Measurements from ENCODE around the gene ERN2.

The ERN2 gene

DNA sequence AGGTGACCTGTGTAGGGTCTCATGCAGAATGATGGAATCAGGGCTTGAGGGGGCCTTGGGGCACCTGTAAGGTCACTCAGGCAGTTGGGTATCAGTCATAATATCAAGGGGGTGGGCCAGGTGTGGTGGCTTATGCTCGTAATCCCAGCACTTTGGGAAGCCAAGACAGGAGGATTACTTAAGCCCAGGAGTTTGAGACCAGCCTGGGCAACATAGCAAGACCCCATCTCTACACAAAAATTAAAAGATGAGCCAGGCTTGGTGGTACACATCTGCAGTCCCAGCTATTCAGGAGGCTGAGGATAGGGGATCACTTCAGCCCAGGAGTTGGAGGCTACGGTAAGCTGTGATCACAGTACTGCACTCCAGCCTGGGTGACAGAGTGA is 7.5 kb downstream of the ERN2 start:
- Histone ChIP-seq H2AFZ (ENCODE audit: low read length) (no peak overlapping the region), H3K9ac (ENCODE audit: low read depth, low read length, poor library complexity, severe bottlenecking) (no peak overlapping the region), H3K4me2 (ENCODE audit: low read depth, low read length, poor library complexity, severe bottlenecking) (no peak overlapping the region), H3K4me3 (ENCODE audit: low read length, poor library complexity, severe bottlenecking) (no peak overlapping the region), H3K79me2 (ENCODE audit: insufficient read depth, low read length) (no peaks in the 10 kb centered on the region), H3K4me1 (ENCODE audit: insufficient read depth, low read length, poor library complexity, severe bottlenecking) (no peaks in the 10 kb centered on the region), H3K9me3 (ENCODE audit: insufficient read depth, low read depth, low read length) (no peaks in the 10 kb centered on the region), H4K20me1 (ENCODE audit: insufficient read depth, low read length, poor library complexity, severe bottlenecking) (no peaks in the 10 kb centered on the region), H3K27me3 (ENCODE audit: insufficient read depth, low read length, poor library complexity, severe bottlenecking) (no peaks in the 10 kb centered on the region), H3F3A (ENCODE audit: low read depth) (no peaks in the 10 kb centered on the region), H3K36me3 (ENCODE audit: insufficient read depth, low read length) (no peaks in the 10 kb centered on the region), H3K9me2 (replicated peaks; ENCODE audit: low read depth, low read length) (no peaks in the 10 kb centered on the region)
- TF ChIP-seq, protein P1, sequence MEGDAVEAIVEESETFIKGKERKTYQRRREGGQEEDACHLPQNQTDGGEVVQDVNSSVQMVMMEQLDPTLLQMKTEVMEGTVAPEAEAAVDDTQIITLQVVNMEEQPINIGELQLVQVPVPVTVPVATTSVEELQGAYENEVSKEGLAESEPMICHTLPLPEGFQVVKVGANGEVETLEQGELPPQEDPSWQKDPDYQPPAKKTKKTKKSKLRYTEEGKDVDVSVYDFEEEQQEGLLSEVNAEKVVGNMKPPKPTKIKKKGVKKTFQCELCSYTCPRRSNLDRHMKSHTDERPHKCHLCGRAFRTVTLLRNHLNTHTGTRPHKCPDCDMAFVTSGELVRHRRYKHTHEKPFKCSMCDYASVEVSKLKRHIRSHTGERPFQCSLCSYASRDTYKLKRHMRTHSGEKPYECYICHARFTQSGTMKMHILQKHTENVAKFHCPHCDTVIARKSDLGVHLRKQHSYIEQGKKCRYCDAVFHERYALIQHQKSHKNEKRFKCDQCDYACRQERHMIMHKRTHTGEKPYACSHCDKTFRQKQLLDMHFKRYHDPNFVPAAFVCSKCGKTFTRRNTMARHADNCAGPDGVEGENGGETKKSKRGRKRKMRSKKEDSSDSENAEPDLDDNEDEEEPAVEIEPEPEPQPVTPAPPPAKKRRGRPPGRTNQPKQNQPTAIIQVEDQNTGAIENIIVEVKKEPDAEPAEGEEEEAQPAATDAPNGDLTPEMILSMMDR (conservative IDR thresholded peaks at IDR 0.05; ENCODE audit: low read length), result no peak
- no peak for TF ChIP-seq EZH2phosphoT487 (IDR thresholded peaks at IDR 0.05; ENCODE audit: borderline replicate concordance)

DNA sequence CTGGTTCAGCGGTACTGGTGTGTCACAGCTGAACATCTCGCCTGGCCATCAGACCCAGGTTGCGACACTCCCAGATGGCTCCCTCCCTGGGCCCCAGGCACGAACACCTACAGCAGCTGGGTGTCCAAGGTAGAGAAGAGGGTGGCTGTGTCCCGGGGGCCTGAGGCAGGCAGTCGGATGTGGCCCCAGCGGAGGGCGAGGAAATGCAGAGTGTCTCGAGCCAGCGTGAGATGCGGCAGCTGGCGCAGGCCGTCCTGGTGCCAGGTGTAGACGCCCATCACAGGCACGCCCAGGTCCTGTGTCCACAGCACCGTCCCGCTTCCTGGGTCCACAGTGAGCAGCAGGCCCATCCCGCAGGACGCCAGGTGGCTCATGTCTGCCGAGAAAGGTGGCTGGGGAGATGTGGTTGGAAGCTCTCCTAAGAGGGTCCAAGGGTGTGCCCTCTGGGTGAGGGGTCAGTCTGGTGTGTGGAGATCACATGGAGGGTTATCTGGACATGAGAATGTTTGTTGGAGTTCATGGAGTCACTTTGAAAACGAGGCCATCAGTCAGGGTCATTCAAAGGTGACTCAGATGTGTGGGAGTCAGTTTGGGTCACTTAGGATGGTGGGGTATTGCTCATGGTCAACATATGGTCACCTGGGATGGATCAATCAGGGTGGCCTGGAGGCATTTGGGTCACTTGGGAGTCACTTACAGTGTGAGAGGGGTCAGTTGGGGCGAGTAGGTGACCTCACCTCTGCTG is 8.1 kb downstream of the ERN2 start:
- H2AFZ ChIP-seq (ENCODE audit: low read length), result no peak overlapping the region
- H3K4me3 ChIP-seq (ENCODE audit: low read length, poor library complexity, severe bottlenecking), result no peak overlapping the region
- H3K4me1 ChIP-seq (ENCODE audit: insufficient read depth, low read length, poor library complexity, severe bottlenecking), result no peaks in the 10 kb centered on the region
- no peaks in the 10 kb centered on the region for H4K20me1 ChIP-seq (ENCODE audit: insufficient read depth, low read length, poor library complexity, severe bottlenecking)
- no peaks in the 10 kb centered on the region for H3K9me3 ChIP-seq (ENCODE audit: insufficient read depth, low read depth, low read length)
- no peak for TF ChIP-seq EZH2phosphoT487 (IDR thresholded peaks at IDR 0.05; ENCODE audit: borderline replicate concordance)
- TF ChIP-seq, protein P1 (conservative IDR thresholded peaks at IDR 0.05; ENCODE audit: low read length), result no peak
- no peak overlapping the region for H3K9ac ChIP-seq (ENCODE audit: low read depth, low read length, poor library complexity, severe bottlenecking)
- H3F3A ChIP-seq (ENCODE audit: low read depth), result no peaks in the 10 kb centered on the region
- no peaks in the 10 kb centered on the region for H3K27me3 ChIP-seq (ENCODE audit: insufficient read depth, low read length, poor library complexity, severe bottlenecking)
- no peaks in the 10 kb centered on the region for H3K36me3 ChIP-seq (ENCODE audit: insufficient read depth, low read length)
- no peak overlapping the region for H3K4me2 ChIP-seq (ENCODE audit: low read depth, low read length, poor library complexity, severe bottlenecking)
- no peaks in the 10 kb centered on the region for H3K79me2 ChIP-seq (ENCODE audit: insufficient read depth, low read length)
- H3K9me2 ChIP-seq (replicated peaks; ENCODE audit: low read depth, low read length), result no peaks in the 10 kb centered on the region

DNA sequence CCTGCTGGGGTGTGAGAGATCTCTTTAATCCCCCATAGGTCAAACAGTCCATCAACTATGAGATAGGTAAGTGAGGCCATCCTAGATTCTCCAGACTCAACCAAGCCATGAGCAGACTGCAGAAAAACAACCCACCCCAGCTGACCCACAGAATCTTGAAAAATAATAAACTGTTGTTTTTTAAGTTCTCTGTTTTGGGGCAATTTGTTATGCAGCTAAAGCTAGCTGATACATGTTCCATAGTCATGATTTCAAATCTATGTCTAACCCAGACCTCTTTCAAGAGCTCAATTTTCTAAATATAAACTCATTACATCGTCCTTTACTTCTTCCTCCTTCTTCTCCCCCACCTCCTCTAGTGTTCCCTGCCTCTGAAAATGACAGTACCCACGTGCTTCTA is 10.1 kb downstream of the ERN2 start:
- Histone ChIP-seq H2AFZ (ENCODE audit: low read length) (no peak overlapping the region), H3K79me2 (ENCODE audit: insufficient read depth, low read length) (no peaks in the 10 kb centered on the region), H3K9me2 (replicated peaks; ENCODE audit: low read depth, low read length) (no peaks in the 10 kb centered on the region), H3K4me3 (ENCODE audit: low read length, poor library complexity, severe bottlenecking) (no peak overlapping the region), H3F3A (ENCODE audit: low read depth) (no peaks in the 10 kb centered on the region), H3K4me2 (ENCODE audit: low read depth, low read length, poor library complexity, severe bottlenecking) (no peak overlapping the region), H3K9ac (ENCODE audit: low read depth, low read length, poor library complexity, severe bottlenecking) (no peak overlapping the region), H4K20me1 (ENCODE audit: insufficient read depth, low read length, poor library complexity, severe bottlenecking) (no peaks in the 10 kb centered on the region), H3K4me1 (ENCODE audit: insufficient read depth, low read length, poor library complexity, severe bottlenecking) (no peaks in the 10 kb centered on the region), H3K36me3 (ENCODE audit: insufficient read depth, low read length) (no peaks in the 10 kb centered on the region), H3K9me3 (ENCODE audit: insufficient read depth, low read depth, low read length) (no peaks in the 10 kb centered on the region), H3K27me3 (ENCODE audit: insufficient read depth, low read length, poor library complexity, severe bottlenecking) (no peaks in the 10 kb centered on the region)
- TF ChIP-seq, protein P1 (conservative IDR thresholded peaks at IDR 0.05; ENCODE audit: low read length), result no peak
- TF ChIP-seq EZH2phosphoT487 (IDR thresholded peaks at IDR 0.05; ENCODE audit: borderline replicate concordance), result no peak

All from Loucy (cell line).